KG1 (cell line): ENCODE results near the gene MAB21L4.

Source experiments
- DNase-seq: peaks from one replicate; lab custom pipeline; 2025; lab: John Stamatoyannopoulos, UW

Gene MAB21L4

GRCh38 chr2:240894006-240894405, 1.9 kb downstream of the MAB21L4 start:
- no peak for DNase-seq

- DNase-seq: no peak
Observed at GRCh38 chr2:240893363-240893844, 2.6 kb downstream of the MAB21L4 start.

- no peak for DNase-seq
Observed at GRCh38 chr2:240892925-240893324, 3.0 kb downstream of the MAB21L4 start.

GRCh38 chr2:240892356-240892755, 3.6 kb downstream of the MAB21L4 start:
- DNase-seq: no peak

- no peak for DNase-seq
Observed at GRCh38 chr2:240891492-240892340, 4.2 kb downstream of the MAB21L4 start.

- no peak for DNase-seq
Observed at GRCh38 chr2:240890691-240891090, 5.3 kb downstream of the MAB21L4 start.

- DNase-seq: no peak
Observed at GRCh38 chr2:240889601-240890560, 6.1 kb downstream of the MAB21L4 start.

GRCh38 chr2:240888890-240889573, 6.9 kb downstream of the MAB21L4 start:
- no peak for DNase-seq

GRCh38 chr2:240888130-240888889, 7.6 kb downstream of the MAB21L4 start:
- no peak for DNase-seq

GRCh38 chr2:240887631-240888030, 8.3 kb downstream of the MAB21L4 start:
- no peak for DNase-seq

- no peak for DNase-seq
Observed at GRCh38 chr2:240886678-240887609, 9.0 kb downstream of the MAB21L4 start.

GRCh38 chr2:240886023-240886565, 9.9 kb downstream of the MAB21L4 start:
- DNase-seq: peak; percentile 73

GRCh38 chr2:240885566-240885965, 10.4 kb downstream of the MAB21L4 start:
- DNase-seq: peak; percentile 73

GRCh38 chr2:240884745-240885144, 11.2 kb downstream of the MAB21L4 start:
- DNase-seq: no peak

- DNase-seq: no peak
Observed at GRCh38 chr2:240884221-240884620, 11.7 kb downstream of the MAB21L4 start.

GRCh38 chr2:240881913-240882312, 14.0 kb downstream of the MAB21L4 start:
- no peak for DNase-seq

- no peak for DNase-seq
Observed at GRCh38 chr2:240879105-240879504, 16.9 kb downstream of the MAB21L4 start.

- no peak for DNase-seq
Observed at GRCh38 chr2:240878341-240878936, 17.5 kb downstream of the MAB21L4 start.
